HepG2 (cell line): ENCODE results near the gene DSTYK. TPM values are rescaled to one million over a fixed set of nuclear protein-coding genes. Genes with fewer than 3 reads are reported as not detected.

Experiments
- DNMT1 ChIP-seq: sonication (generic); formaldehyde crosslinking; IDR thresholded peaks from 2 replicates; pipeline ENCODE4 v1.5.1; 2020; ENCODE audit warnings: mild to moderate bottlenecking, missing genetic modification reagents
- FOXO1 ChIP-seq: sonication (generic); formaldehyde crosslinking; IDR thresholded peaks from 2 replicates; pipeline ENCODE4 v1.4.0; 2020; ENCODE audit warnings: missing genetic modification reagents
- GPN1 ChIP-seq: sonication (generic); formaldehyde crosslinking; IDR thresholded peaks from 2 replicates; pipeline ENCODE4 v1.5.1; 2020; ENCODE audit warnings: missing genetic modification reagents, borderline replicate concordance
- RFXAP ChIP-seq: sonication (generic); formaldehyde crosslinking; IDR thresholded peaks from 2 replicates; pipeline ENCODE4 v1.4.0; 2020; ENCODE audit warnings: missing genetic modification reagents, borderline replicate concordance
- ZBTB2 ChIP-seq: sonication (generic); formaldehyde crosslinking; IDR thresholded peaks from 2 replicates; pipeline ENCODE4 v1.8.0; 2022; ENCODE audit warnings: low read depth, missing genetic modification reagents
- ZNF549 ChIP-seq: sonication (generic); formaldehyde crosslinking; IDR thresholded peaks from 2 replicates; pipeline ENCODE4 v1.5.0; 2020; ENCODE audit warnings: missing genetic modification reagents
- ZNF615 ChIP-seq: sonication (generic); formaldehyde crosslinking; IDR thresholded peaks from 2 replicates; pipeline ENCODE4 v1.5.0; 2020; ENCODE audit warnings: mild to moderate bottlenecking, missing genetic modification reagents, borderline replicate concordance
- polyA plus RNA-seq, 8 experiments: library from polyadenylated mRNA; depleted of rRNA in 3 of 8; stranded (reverse) in 7 of 8; unstranded in 1 of 8; fragments of >200 nt; fragmentation: Illumina TruSeq in 4 of 8; extraction: Trizol in 4 of 8; gene quantifications; 2 replicates each; pipeline versions ENCODE4 v1.2.1 to v1.2.3, GENCODE V29; 2011 to 2016; ENCODE audit warnings: low read depth in 4 of 8, missing spikeins in 1 of 8, mixed read lengths in 1 of 8; ENCODE audit not compliant: insufficient read depth in 1 of 8
- total RNA-seq, 5 experiments: library from RNA; depleted of rRNA; stranded (reverse); fragments of >200 nt; fragmentation: Illumina TruSeq; extraction: Trizol; gene quantifications; 2 replicates each; pipeline ENCODE4 v1.2.3, GENCODE V29; 2016; ENCODE audit warnings: low read depth in 1 of 5
- TF ChIP-seq, protein P1 (sequence below): sonication (generic); formaldehyde crosslinking; IDR thresholded peaks from 2 replicates; pipeline ENCODE4; 2020; ENCODE audit warnings: missing genetic modification reagents, mild to moderate bottlenecking, borderline replicate concordance

DSTYK gene
- total and polyA plus RNA-seq, 2 of the 13 experiments (the other 11 are each of a cell fraction or from before 2014, with no cell fraction given): 2.6 to 4.8 TPM

- no peak for TF ChIP-seq GPN1 (CRISPR knock-in tag)
- TF ChIP-seq DNMT1 (CRISPR knock-in tag): no peak
- no peak for TF ChIP-seq FOXO1 (CRISPR knock-in tag)
- TF ChIP-seq, protein P1, sequence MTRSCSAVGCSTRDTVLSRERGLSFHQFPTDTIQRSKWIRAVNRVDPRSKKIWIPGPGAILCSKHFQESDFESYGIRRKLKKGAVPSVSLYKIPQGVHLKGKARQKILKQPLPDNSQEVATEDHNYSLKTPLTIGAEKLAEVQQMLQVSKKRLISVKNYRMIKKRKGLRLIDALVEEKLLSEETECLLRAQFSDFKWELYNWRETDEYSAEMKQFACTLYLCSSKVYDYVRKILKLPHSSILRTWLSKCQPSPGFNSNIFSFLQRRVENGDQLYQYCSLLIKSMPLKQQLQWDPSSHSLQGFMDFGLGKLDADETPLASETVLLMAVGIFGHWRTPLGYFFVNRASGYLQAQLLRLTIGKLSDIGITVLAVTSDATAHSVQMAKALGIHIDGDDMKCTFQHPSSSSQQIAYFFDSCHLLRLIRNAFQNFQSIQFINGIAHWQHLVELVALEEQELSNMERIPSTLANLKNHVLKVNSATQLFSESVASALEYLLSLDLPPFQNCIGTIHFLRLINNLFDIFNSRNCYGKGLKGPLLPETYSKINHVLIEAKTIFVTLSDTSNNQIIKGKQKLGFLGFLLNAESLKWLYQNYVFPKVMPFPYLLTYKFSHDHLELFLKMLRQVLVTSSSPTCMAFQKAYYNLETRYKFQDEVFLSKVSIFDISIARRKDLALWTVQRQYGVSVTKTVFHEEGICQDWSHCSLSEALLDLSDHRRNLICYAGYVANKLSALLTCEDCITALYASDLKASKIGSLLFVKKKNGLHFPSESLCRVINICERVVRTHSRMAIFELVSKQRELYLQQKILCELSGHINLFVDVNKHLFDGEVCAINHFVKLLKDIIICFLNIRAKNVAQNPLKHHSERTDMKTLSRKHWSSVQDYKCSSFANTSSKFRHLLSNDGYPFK: no peak
- no peak for TF ChIP-seq ZNF549 (CRISPR knock-in tag)
- no peak for TF ChIP-seq RFXAP (CRISPR knock-in tag)
- no peak for TF ChIP-seq ZBTB2 (CRISPR knock-in tag)
- TF ChIP-seq ZNF615: no peak
- TF ChIP-seq, all 625 proteins: peak for 0
Measured at GRCh38 chr1:205199090-205199930, 12.2 kb downstream of the DSTYK start (continued).
